ENCODE results near the gene AARS1. TPM values are rescaled to one million over a fixed set of nuclear protein-coding genes. Genes with fewer than 3 reads are reported as not detected.
"Not testable (repeated sequence)": the region's sequence is repeated elsewhere in the genome, so short reads cannot be mapped to it uniquely, and the experiment has no call there.

AARS1 gene
- polyA plus RNA-seq, 1 of the 3 experiments (the other 2 are of a cell fraction) = 70.5 TPM

- H4K20me1 ChIP-seq (ENCODE audit: insufficient read depth); H3K27me3 ChIP-seq (ENCODE audit: insufficient read depth); CTCF ChIA-PET; H3K4me3 ChIP-seq (ENCODE audit: low read depth in 2 of 2, low read length in 1 of 2); H3K9me2 ChIP-seq; H3F3A ChIP-seq (replicated peaks; ENCODE audit: insufficient read depth); H3K36me3 ChIP-seq (replicated peaks in 1 of 2; ENCODE audit: control insufficient read depth in 1 of 2, insufficient read depth in 2 of 2, low read length in 1 of 2); DNase-seq; H3K4me2 ChIP-seq; H3K27ac ChIP-seq (ENCODE audit: low read depth in 2 of 2, low read length in 1 of 2); H3K4me1 ChIP-seq (ENCODE audit: control insufficient read depth in 1 of 2, insufficient read depth in 2 of 2, low read depth in 1 of 2, low read length in 1 of 2); POLR2A ChIA-PET; H3K9ac ChIP-seq; H3K79me2 ChIP-seq (ENCODE audit: insufficient read depth); H3K9me3 ChIP-seq; H2AFZ ChIP-seq (ENCODE audit: low read depth): not testable (repeated sequence)
- WGBS (ENCODE audit: low lambda C conversion rate) = 100% methylated on average over 4 of the region's 4 CpGs
Observed at GRCh38 chr16:70225430-70225829, 63.9 kb downstream of the AARS1 start.

- H3K79me2 ChIP-seq (ENCODE audit: insufficient read depth); H3F3A ChIP-seq (replicated peaks; ENCODE audit: insufficient read depth); H3K9me2 ChIP-seq; CTCF ChIA-PET; H4K20me1 ChIP-seq (ENCODE audit: insufficient read depth); H3K4me1 ChIP-seq (ENCODE audit: control insufficient read depth in 1 of 2, insufficient read depth in 2 of 2, low read depth in 1 of 2, low read length in 1 of 2); DNase-seq; H3K27ac ChIP-seq (ENCODE audit: low read depth in 2 of 2, low read length in 1 of 2); H3K4me3 ChIP-seq (ENCODE audit: low read depth in 2 of 2, low read length in 1 of 2); H3K27me3 ChIP-seq (ENCODE audit: insufficient read depth); H2AFZ ChIP-seq (ENCODE audit: low read depth); H3K4me2 ChIP-seq; POLR2A ChIA-PET; H3K9ac ChIP-seq; H3K9me3 ChIP-seq: not testable (repeated sequence)
- H3K36me3 ChIP-seq (replicated peaks in 1 of 2; ENCODE audit: control insufficient read depth in 1 of 2, insufficient read depth in 2 of 2, low read length in 1 of 2) = peaks cover 10 to 11% of the 10 kb centered on the region in 2 experiments
- no CpG with 5 or more reads among the region's 24 CpGs for WGBS (ENCODE audit: low lambda C conversion rate)
Observed at GRCh38 chr16:70224645-70225044, 64.7 kb downstream of the AARS1 start.

- H3K79me2 ChIP-seq (ENCODE audit: insufficient read depth); POLR2A ChIA-PET; H3K27me3 ChIP-seq (ENCODE audit: insufficient read depth); H3K9me3 ChIP-seq; H3F3A ChIP-seq (replicated peaks; ENCODE audit: insufficient read depth); H3K4me1 ChIP-seq (ENCODE audit: control insufficient read depth in 1 of 2, insufficient read depth in 2 of 2, low read depth in 1 of 2, low read length in 1 of 2); H3K27ac ChIP-seq (ENCODE audit: low read depth in 2 of 2, low read length in 1 of 2); H3K9me2 ChIP-seq; DNase-seq; H4K20me1 ChIP-seq (ENCODE audit: insufficient read depth); H2AFZ ChIP-seq (ENCODE audit: low read depth); H3K9ac ChIP-seq; CTCF ChIA-PET; H3K4me2 ChIP-seq; H3K4me3 ChIP-seq (ENCODE audit: low read depth in 2 of 2, low read length in 1 of 2): not testable (repeated sequence)
- 100% methylated on average over 1 of the region's 3 CpGs for WGBS (ENCODE audit: low lambda C conversion rate)
- peaks cover 14 to 15% of the 10 kb centered on the region in 2 experiments for H3K36me3 ChIP-seq (replicated peaks in 1 of 2; ENCODE audit: control insufficient read depth in 1 of 2, insufficient read depth in 2 of 2, low read length in 1 of 2)
Observed at GRCh38 chr16:70223971-70224513, 65.3 kb downstream of the AARS1 start.

GRCh38 chr16:70223216-70223615, 66.1 kb downstream of the AARS1 start:
- H3F3A ChIP-seq (replicated peaks; ENCODE audit: insufficient read depth); H3K4me2 ChIP-seq; H3K4me3 ChIP-seq (ENCODE audit: low read depth in 2 of 2, low read length in 1 of 2); DNase-seq; H4K20me1 ChIP-seq (ENCODE audit: insufficient read depth); H3K9me2 ChIP-seq; CTCF ChIA-PET; H3K4me1 ChIP-seq (ENCODE audit: control insufficient read depth in 1 of 2, insufficient read depth in 2 of 2, low read depth in 1 of 2, low read length in 1 of 2); H3K27me3 ChIP-seq (ENCODE audit: insufficient read depth); H3K9ac ChIP-seq; H3K27ac ChIP-seq (ENCODE audit: low read depth in 2 of 2, low read length in 1 of 2); H3K79me2 ChIP-seq (ENCODE audit: insufficient read depth); H3K9me3 ChIP-seq; H2AFZ ChIP-seq (ENCODE audit: low read depth); POLR2A ChIA-PET: not testable (repeated sequence)
- whole genome bisulfite sequencing (ENCODE audit: low lambda C conversion rate) = 100% methylated on average over 1 of the region's 2 CpGs
- H3K36me3 ChIP-seq (replicated peaks in 1 of 2; ENCODE audit: control insufficient read depth in 1 of 2, insufficient read depth in 2 of 2, low read length in 1 of 2) = peaks cover 14 to 15% of the 10 kb centered on the region in 2 experiments

- 96% methylated on average over 2 of the region's 2 CpGs for WGBS (ENCODE audit: low lambda C conversion rate)
- H3K27ac ChIP-seq (ENCODE audit: low read depth in 2 of 2, low read length in 1 of 2); H3K4me1 ChIP-seq (ENCODE audit: control insufficient read depth in 1 of 2, insufficient read depth in 2 of 2, low read depth in 1 of 2, low read length in 1 of 2); H4K20me1 ChIP-seq (ENCODE audit: insufficient read depth); DNase-seq; H3K79me2 ChIP-seq (ENCODE audit: insufficient read depth); H3K4me2 ChIP-seq; H3K4me3 ChIP-seq (ENCODE audit: low read depth in 2 of 2, low read length in 1 of 2); H2AFZ ChIP-seq (ENCODE audit: low read depth); H3K9me3 ChIP-seq; H3K9ac ChIP-seq; POLR2A ChIA-PET; CTCF ChIA-PET; H3K27me3 ChIP-seq (ENCODE audit: insufficient read depth); H3F3A ChIP-seq (replicated peaks; ENCODE audit: insufficient read depth); H3K9me2 ChIP-seq: not testable (repeated sequence)
- peaks cover 12 to 15% of the 10 kb centered on the region in 2 experiments for H3K36me3 ChIP-seq (replicated peaks in 1 of 2; ENCODE audit: control insufficient read depth in 1 of 2, insufficient read depth in 2 of 2, low read length in 1 of 2)
Observed at GRCh38 chr16:70222574-70222973, 66.7 kb downstream of the AARS1 start.

- H2AFZ ChIP-seq (ENCODE audit: low read depth); H3K9ac ChIP-seq; H3K9me2 ChIP-seq; H3K4me1 ChIP-seq (ENCODE audit: control insufficient read depth in 1 of 2, insufficient read depth in 2 of 2, low read depth in 1 of 2, low read length in 1 of 2); H3K4me2 ChIP-seq; H4K20me1 ChIP-seq (ENCODE audit: insufficient read depth); POLR2A ChIA-PET; H3K79me2 ChIP-seq (ENCODE audit: insufficient read depth); CTCF ChIA-PET; H3K9me3 ChIP-seq; H3F3A ChIP-seq (replicated peaks; ENCODE audit: insufficient read depth); DNase-seq; H3K27me3 ChIP-seq (ENCODE audit: insufficient read depth); H3K4me3 ChIP-seq (ENCODE audit: low read depth in 2 of 2, low read length in 1 of 2); H3K27ac ChIP-seq (ENCODE audit: low read depth in 2 of 2, low read length in 1 of 2): not testable (repeated sequence)
- peaks cover 6 to 11% of the 10 kb centered on the region in 2 experiments for H3K36me3 ChIP-seq (replicated peaks in 1 of 2; ENCODE audit: control insufficient read depth in 1 of 2, insufficient read depth in 2 of 2, low read length in 1 of 2)
- 75% methylated on average over 2 of the region's 2 CpGs for WGBS (ENCODE audit: low lambda C conversion rate)
Observed at GRCh38 chr16:70218586-70218985, 70.7 kb downstream of the AARS1 start.

- H2AFZ ChIP-seq (ENCODE audit: low read depth); H3K4me2 ChIP-seq; H3K9ac ChIP-seq; H3K27me3 ChIP-seq (ENCODE audit: insufficient read depth); H3K9me3 ChIP-seq; H3K4me3 ChIP-seq (ENCODE audit: low read depth in 2 of 2, low read length in 1 of 2); H3K4me1 ChIP-seq (ENCODE audit: control insufficient read depth in 1 of 2, insufficient read depth in 2 of 2, low read depth in 1 of 2, low read length in 1 of 2); H3K79me2 ChIP-seq (ENCODE audit: insufficient read depth); H3F3A ChIP-seq (replicated peaks; ENCODE audit: insufficient read depth); H3K36me3 ChIP-seq (replicated peaks in 1 of 2; ENCODE audit: control insufficient read depth in 1 of 2, insufficient read depth in 2 of 2, low read length in 1 of 2); DNase-seq; POLR2A ChIA-PET; H4K20me1 ChIP-seq (ENCODE audit: insufficient read depth); H3K27ac ChIP-seq (ENCODE audit: low read depth in 2 of 2, low read length in 1 of 2); H3K9me2 ChIP-seq; CTCF ChIA-PET: not testable (repeated sequence)
- 96% methylated on average over 4 of the region's 6 CpGs for WGBS (ENCODE audit: low lambda C conversion rate)
Observed at GRCh38 chr16:70206382-70206781, 82.9 kb downstream of the AARS1 start.

Measured in SK-N-SH (cell line).